A549 treated with AZD9567 at 1 μM for 4 hours (cell line): ENCODE data around the gene GCG. TPM values are rescaled to one million over a fixed set of nuclear protein-coding genes. Genes with fewer than 3 reads are reported as not detected.

ENCODE experiments used
- total RNA-seq: library from RNA; stranded (reverse); fragments of 200-300 nt; extraction: Qiagen RNA extraction; gene quantifications from 5 replicates; pipeline ENCODE4 v1.2.3, GENCODE V29; 2022; ENCODE audit not compliant: insufficient read depth

GCG gene
- total RNA-seq: not detected in 5 replicates

GRCh38 chr2:162152147-162152546 lies at the start of gene GCG:
GCG (minus strand) TSS chr2:162152247; CDS start chr2:162149178, 3,069 bp downstream.

Other genes with a start within 250 kb of the GCG start
- 0.40 to 0.66 TPM (median 0.49 TPM) in 5 replicates for gene DPP4, start 78.0 kb downstream of the GCG start, total RNA-seq
- gene FAP, start 91.2 kb upstream of the GCG start, total RNA-seq: 0.05 to 0.25 TPM in 2 of 5 replicates, not detected in the others
- 0.59 to 1.9 TPM (median 1.1 TPM) in 5 replicates for gene IFIH1, start 166.4 kb upstream of the GCG start, total RNA-seq
- gene GCA, start 191.9 kb upstream of the GCG start, total RNA-seq: 4.5 to 9.1 TPM (median 7.1 TPM) in 5 replicates